Keratinocyte (primary cell): ENCODE results near the gene MAGI2.

Source experiments
- EZH2 ChIP-seq: IDR thresholded peaks from one replicate; pipeline ENCODE4 v1.6.1; 2012; ENCODE audit warnings: inconsistent platforms, mild to moderate bottlenecking, low read length, moderate library complexity
- TF ChIP-seq, protein P1 (sequence below), 3 experiments: IDR thresholded peaks in 1 of 3; conservative IDR thresholded peaks in 1 of 3; optimal IDR thresholded peaks in 1 of 3; 2 replicates in 2 of 3; 3 replicates in 1 of 3; pipeline versions ENCODE3 to v1.5.1; 2011; ENCODE audit warnings: low read length in 3 of 3, mild to moderate bottlenecking in 3 of 3, moderate library complexity in 2 of 3, control low read depth in 1 of 3, inconsistent platforms in 1 of 3; ENCODE audit not compliant: insufficient read depth in 2 of 3; ENCODE audit errors: extremely low read depth in 1 of 3

DNA sequence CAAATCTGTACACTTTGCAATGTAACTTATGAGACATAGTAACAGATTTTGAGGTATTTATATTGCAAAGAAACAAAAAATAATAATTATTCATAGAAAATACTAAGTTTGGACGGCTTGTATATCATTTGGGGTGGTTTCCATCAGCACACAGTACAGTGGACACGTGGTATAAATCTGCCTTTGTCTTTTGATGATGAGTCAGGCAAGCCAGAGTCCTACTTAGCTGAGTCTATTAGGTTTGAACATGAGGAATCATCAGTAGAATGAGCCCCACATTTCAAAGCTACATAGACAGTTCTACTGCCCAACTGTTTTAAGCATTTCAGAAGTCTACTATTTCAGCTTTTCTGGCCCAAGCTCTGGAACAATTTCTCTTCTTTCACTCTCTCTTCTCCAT lies 851.7 kb downstream of the MAGI2 start:
- TF ChIP-seq, protein P1, sequence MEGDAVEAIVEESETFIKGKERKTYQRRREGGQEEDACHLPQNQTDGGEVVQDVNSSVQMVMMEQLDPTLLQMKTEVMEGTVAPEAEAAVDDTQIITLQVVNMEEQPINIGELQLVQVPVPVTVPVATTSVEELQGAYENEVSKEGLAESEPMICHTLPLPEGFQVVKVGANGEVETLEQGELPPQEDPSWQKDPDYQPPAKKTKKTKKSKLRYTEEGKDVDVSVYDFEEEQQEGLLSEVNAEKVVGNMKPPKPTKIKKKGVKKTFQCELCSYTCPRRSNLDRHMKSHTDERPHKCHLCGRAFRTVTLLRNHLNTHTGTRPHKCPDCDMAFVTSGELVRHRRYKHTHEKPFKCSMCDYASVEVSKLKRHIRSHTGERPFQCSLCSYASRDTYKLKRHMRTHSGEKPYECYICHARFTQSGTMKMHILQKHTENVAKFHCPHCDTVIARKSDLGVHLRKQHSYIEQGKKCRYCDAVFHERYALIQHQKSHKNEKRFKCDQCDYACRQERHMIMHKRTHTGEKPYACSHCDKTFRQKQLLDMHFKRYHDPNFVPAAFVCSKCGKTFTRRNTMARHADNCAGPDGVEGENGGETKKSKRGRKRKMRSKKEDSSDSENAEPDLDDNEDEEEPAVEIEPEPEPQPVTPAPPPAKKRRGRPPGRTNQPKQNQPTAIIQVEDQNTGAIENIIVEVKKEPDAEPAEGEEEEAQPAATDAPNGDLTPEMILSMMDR (optimal IDR thresholded peaks at IDR 0.05 in 1 of 3, IDR thresholded peaks at IDR 0.05 in 1 of 3, conservative IDR thresholded peaks at IDR 0.05 in 1 of 3; ENCODE audit: extremely low read depth in 1 of 3, insufficient read depth in 2 of 3, low read length in 3 of 3), result no peak
- TF ChIP-seq EZH2, result no peak
